Liver (tissue), 9 donors: ENCODE results near the gene PYGB. TPM values are rescaled to one million over a fixed set of nuclear protein-coding genes. Genes with fewer than 3 reads are reported as not detected.

Source experiments
- DNase-seq: peaks from one replicate; pipeline ENCODE4 v3.0.0-alpha.2; 2017; ENCODE audit warnings: low spot score
- H3K27ac ChIP-seq, 2 donors: one replicate each; pipeline ENCODE4 v1.7.0; 2013; ENCODE audit warnings: inconsistent platforms in 2 of 2, low read length in 2 of 2, control low read depth in 1 of 2, low read depth in 1 of 2, mild to moderate bottlenecking in 1 of 2
- H3K27me3 ChIP-seq, 4 donors: one replicate each; pipeline versions ENCODE4 v1.6.1 to v1.7.0; 2013; ENCODE audit warnings: low read length in 3 of 4, inconsistent platforms in 1 of 4, mild to moderate bottlenecking in 1 of 4, moderate library complexity in 1 of 4; ENCODE audit not compliant: control insufficient read depth in 4 of 4, insufficient read depth in 4 of 4
- H3K36me3 ChIP-seq, 4 donors: one replicate each; pipeline versions ENCODE4 v1.6.1 to v1.7.0; 2013; ENCODE audit warnings: low read length in 3 of 4, mild to moderate bottlenecking in 3 of 4, low read depth in 1 of 4, moderate library complexity in 1 of 4; ENCODE audit not compliant: control insufficient read depth in 4 of 4, insufficient read depth in 3 of 4
- H3K4me1 ChIP-seq, 4 donors: one replicate each; pipeline versions ENCODE4 v1.6.1 to v1.7.0; 2013; ENCODE audit warnings: low read length in 3 of 4, mild to moderate bottlenecking in 3 of 4, moderate library complexity in 1 of 4; ENCODE audit not compliant: control insufficient read depth in 4 of 4, insufficient read depth in 4 of 4
- H3K4me3 ChIP-seq, 3 donors: one replicate each; pipeline versions ENCODE4 v1.6.1 to v1.7.0; 2013; ENCODE audit warnings: low read length in 3 of 3, control low read depth in 1 of 3, low read depth in 1 of 3, mild to moderate bottlenecking in 1 of 3
- H3K9ac ChIP-seq, 2 donors: one replicate each; pipeline ENCODE4 v1.7.0; 2013; ENCODE audit warnings: low read length in 2 of 2, mild to moderate bottlenecking in 2 of 2, moderate library complexity in 2 of 2, control low read depth in 1 of 2, low read depth in 1 of 2
- H3K9me3 ChIP-seq, 4 donors: one replicate each; pipeline versions ENCODE4 v1.6.1 to v1.7.0; 2013; ENCODE audit warnings: low read length in 3 of 4; ENCODE audit not compliant: control insufficient read depth in 4 of 4
- ATF3 ChIP-seq: IDR thresholded peaks from 2 replicates; pipeline ENCODE4 v1.6.1; 2016; ENCODE audit warnings: antibody characterized with exemption
- CTCF ChIP-seq: fragments of 150-350 bp; IDR thresholded peaks from 2 replicates; pipeline ENCODE4 v1.5.1; 2017; ENCODE audit warnings: improper control_type of control experiment, low read depth, low read length; ENCODE audit not compliant: missing input control
- EGR1 ChIP-seq, 2 donors: IDR thresholded peaks; 2 replicates each; pipeline ENCODE4 v1.6.1; 2016 to 2018; ENCODE audit warnings: antibody characterized with exemption in 2 of 2, low read depth in 2 of 2
- FOXA1 ChIP-seq: IDR thresholded peaks from 2 replicates; pipeline ENCODE4 v1.6.1; 2016; ENCODE audit warnings: antibody characterized with exemption
- FOXA2 ChIP-seq: IDR thresholded peaks from 2 replicates; pipeline ENCODE4 v1.6.1; 2016; ENCODE audit warnings: antibody characterized with exemption
- GABPA ChIP-seq, 2 donors: IDR thresholded peaks in 1 of 2; conservative IDR thresholded peaks in 1 of 2; 2 replicates each; pipeline ENCODE4 v1.6.1; 2016; ENCODE audit warnings: antibody characterized with exemption in 2 of 2, mild to moderate bottlenecking in 1 of 2, moderate library complexity in 1 of 2
- HNF4A ChIP-seq, 2 donors: conservative IDR thresholded peaks; 2 replicates each; pipeline ENCODE4 v1.6.1; 2016; ENCODE audit warnings: antibody characterized with exemption in 2 of 2, mild to moderate bottlenecking in 2 of 2
- HNF4G ChIP-seq: IDR thresholded peaks from 2 replicates; pipeline ENCODE4 v1.6.1; 2016; ENCODE audit warnings: antibody characterized with exemption
- JUND ChIP-seq, 2 donors: IDR thresholded peaks; 2 replicates each; pipeline ENCODE4 v1.6.1; 2016; ENCODE audit warnings: antibody characterized with exemption in 2 of 2
- MAX ChIP-seq: IDR thresholded peaks from 2 replicates; pipeline ENCODE4 v1.6.1; 2016; ENCODE audit warnings: antibody characterized with exemption
- NR2F2 ChIP-seq: IDR thresholded peaks from 2 replicates; pipeline ENCODE4 v1.6.1; 2016; ENCODE audit warnings: antibody characterized with exemption
- RAD21 ChIP-seq, 2 donors: IDR thresholded peaks; 2 replicates each; pipeline ENCODE4 v1.6.1; 2016; ENCODE audit warnings: antibody characterized with exemption in 2 of 2, mild to moderate bottlenecking in 2 of 2
- REST ChIP-seq: IDR thresholded peaks from 2 replicates; pipeline ENCODE4 v1.6.1; 2016; ENCODE audit warnings: antibody characterized with exemption, mild to moderate bottlenecking
- RXRA ChIP-seq, 2 donors: IDR thresholded peaks; 2 replicates each; pipeline ENCODE4 v1.6.1; 2017 to 2018; ENCODE audit warnings: antibody characterized with exemption in 2 of 2, mild to moderate bottlenecking in 1 of 2
- SP1 ChIP-seq: IDR thresholded peaks from 2 replicates; pipeline ENCODE4 v1.6.1; 2018; ENCODE audit warnings: antibody characterized with exemption, mild to moderate bottlenecking
- TAF1 ChIP-seq: conservative IDR thresholded peaks from 2 replicates; pipeline ENCODE4 v1.6.1; 2016; ENCODE audit warnings: antibody characterized with exemption, mild to moderate bottlenecking
- YY1 ChIP-seq: IDR thresholded peaks from 2 replicates; pipeline ENCODE4 v1.6.1; 2016; ENCODE audit warnings: antibody characterized with exemption, mild to moderate bottlenecking
- ZBTB33 ChIP-seq: IDR thresholded peaks from 2 replicates; pipeline ENCODE4 v1.6.1; 2016; ENCODE audit warnings: antibody characterized with exemption
- WGBS: extraction: QIAGEN DNeasy Blood & Tissue Kit; methylation state at CpG from one replicate; pipeline ENCODE4 v1.1.7; 2013; 5-methylcytosine and 5-hydroxymethylcytosine counted together
- polyA plus RNA-seq, 2 donors: library from polyadenylated mRNA; stranded (reverse) in 1 of 2; unstranded in 1 of 2; fragments of 200-250 nt in 1 of 2; fragments of >200 nt in 1 of 2; fragmentation: Nextera tagmentation in 1 of 2; extraction: Ambion mirVana in 1 of 2; gene quantifications; one replicate each; pipeline versions ENCODE4 v1.2.1 to v1.2.3, GENCODE V29; 2013 to 2015
- total RNA-seq, 2 donors: library from RNA; depleted of rRNA; stranded (reverse); fragments of >200 nt; gene quantifications; one replicate each; pipeline ENCODE4 v1.2.3, GENCODE V29; 2014
- donor health status: healthy.
- donor health status: healthy.
- donor health status: healthy.
- donor health status: healthy.
- donor health status: healthy.

The PYGB gene
- total and polyA plus RNA-seq, 4 donors: 3.6 to 11.7 (median 9.8) TPM

GRCh38 chr20:25325997-25326396 lies 78.1 kb downstream of the PYGB start:
- Histone ChIP-seq H3K4me1 (peaks cover 0 to 4% (median 0%) of the 10 kb centered on the region in 4 donors), H3K9ac (no peak overlapping the region), H3K9me3 (no peaks in the 10 kb centered on the region), H3K4me3 (no peak overlapping the region), H3K27me3 (no peaks in the 10 kb centered on the region), H3K36me3 (peaks cover 0 to 2% (median 0%) of the 10 kb centered on the region in 4 donors), H3K27ac (no peak overlapping the region)
- no peak for TF ChIP-seq TAF1
- no peak for TF ChIP-seq ZBTB33
- TF ChIP-seq JUND (IDR thresholded peaks at IDR 0.05): no peak
- TF ChIP-seq FOXA2: no peak
- no peak for TF ChIP-seq CTCF
- TF ChIP-seq YY1: no peak
- no peak for TF ChIP-seq HNF4A (conservative IDR thresholded peaks at IDR 0.05)
- no peak for TF ChIP-seq ATF3
- TF ChIP-seq RAD21 (IDR thresholded peaks at IDR 0.05): no peak
- no peak for TF ChIP-seq SP1
- no peak for TF ChIP-seq GABPA (IDR thresholded peaks at IDR 0.05 in 1 of 2, conservative IDR thresholded peaks at IDR 0.05 in 1 of 2)
- TF ChIP-seq EGR1 (IDR thresholded peaks at IDR 0.05; ENCODE audit: low read depth in 2 of 2): no peak
- TF ChIP-seq NR2F2: no peak
- 98% methylated on average over 2 of the region's 2 CpGs for WGBS
- DNase-seq: no peak

GRCh38 chr20:25327521-25328235 lies 79.8 kb downstream of the PYGB start:
- Histone ChIP-seq H3K27ac (no peak overlapping the region), H3K4me1 (peaks cover 0 to 4% (median 0%) of the 10 kb centered on the region in 4 donors), H3K9me3 (no peaks in the 10 kb centered on the region), H3K36me3 (no peaks in the 10 kb centered on the region), H3K9ac (no peak overlapping the region), H3K4me3 (no peak overlapping the region), H3K27me3 (no peaks in the 10 kb centered on the region)
- 95% methylated on average over 7 of the region's 7 CpGs for WGBS
- TF ChIP-seq ATF3: no peak
- TF ChIP-seq HNF4G: no peak
- no peak for TF ChIP-seq REST
- no peak for TF ChIP-seq FOXA1
- no peak for TF ChIP-seq RAD21 (IDR thresholded peaks at IDR 0.05)
- TF ChIP-seq RXRA (IDR thresholded peaks at IDR 0.05): no peak
- TF ChIP-seq GABPA (IDR thresholded peaks at IDR 0.05 in 1 of 2, conservative IDR thresholded peaks at IDR 0.05 in 1 of 2): no peak
- no peak for TF ChIP-seq YY1
- no peak for TF ChIP-seq ZBTB33
- no peak for TF ChIP-seq HNF4A (conservative IDR thresholded peaks at IDR 0.05)
- TF ChIP-seq EGR1 (IDR thresholded peaks at IDR 0.05; ENCODE audit: low read depth in 2 of 2): no peak
- TF ChIP-seq JUND (IDR thresholded peaks at IDR 0.05): no peak
- TF ChIP-seq NR2F2: no peak
- TF ChIP-seq TAF1: no peak
- TF ChIP-seq MAX: no peak
- no peak for TF ChIP-seq FOXA2
- no peak for DNase-seq
